Measurements from ENCODE around the gene SLC2A6. TPM values are rescaled to one million over a fixed set of nuclear protein-coding genes. Genes with fewer than 3 reads are reported as not detected.

The SLC2A6 gene
- total RNA-seq, 1 donor from 2014 or later = 4.1 TPM

DNA sequence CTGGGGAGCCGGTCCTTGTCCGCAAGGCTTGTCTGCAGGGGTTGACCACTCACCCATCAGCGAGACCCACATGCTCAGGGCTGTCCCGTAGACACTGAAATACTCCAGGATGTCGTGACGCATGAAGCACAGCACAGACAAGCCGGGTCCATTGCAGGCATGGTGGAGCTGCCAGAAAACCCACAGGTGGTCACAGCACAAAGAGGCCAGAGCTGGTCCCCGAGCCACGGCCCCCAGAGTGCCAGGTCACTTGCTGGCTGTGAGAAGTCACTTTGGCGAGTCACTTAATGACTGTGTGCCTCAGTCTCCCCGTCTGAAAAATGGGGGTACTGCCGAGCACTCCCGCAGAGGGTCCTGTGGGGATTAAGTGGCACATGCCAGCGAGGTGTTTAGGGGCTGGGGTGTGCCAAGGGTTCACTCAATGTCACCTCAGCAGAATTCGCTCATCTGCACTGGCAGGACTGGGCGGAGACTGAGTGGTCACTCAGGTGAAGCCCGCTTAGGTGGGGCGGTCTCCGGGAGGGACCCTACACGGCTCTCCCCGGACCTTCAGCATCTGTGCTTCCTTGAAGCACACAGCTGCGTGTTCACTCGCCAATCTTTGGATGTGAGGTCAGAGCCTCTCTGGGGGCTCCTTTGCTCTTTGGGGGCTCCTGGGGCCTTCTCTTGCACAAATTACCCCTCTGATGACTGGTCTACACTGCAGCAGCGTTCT, 41.4 kb upstream of the SLC2A6 start:
- intact Hi-C loops (cut with micrococcal nuclease) = no loop called here
- H3K4me3 Mint-ChIP-seq = no peak overlapping the region
- no peaks in the 10 kb centered on the region for H3K4me1 Mint-ChIP-seq (ENCODE audit: low read depth)
- no peak for DNase-seq (ENCODE audit: low spot score)
- H3K36me3 Mint-ChIP-seq (ENCODE audit: low read depth) = no peaks in the 10 kb centered on the region
- H3K27me3 Mint-ChIP-seq (ENCODE audit: insufficient read depth) = no peaks in the 10 kb centered on the region
- no peak overlapping the region for H3K27ac Mint-ChIP-seq
- no peaks in the 10 kb centered on the region for H3K9me3 Mint-ChIP-seq

DNA sequence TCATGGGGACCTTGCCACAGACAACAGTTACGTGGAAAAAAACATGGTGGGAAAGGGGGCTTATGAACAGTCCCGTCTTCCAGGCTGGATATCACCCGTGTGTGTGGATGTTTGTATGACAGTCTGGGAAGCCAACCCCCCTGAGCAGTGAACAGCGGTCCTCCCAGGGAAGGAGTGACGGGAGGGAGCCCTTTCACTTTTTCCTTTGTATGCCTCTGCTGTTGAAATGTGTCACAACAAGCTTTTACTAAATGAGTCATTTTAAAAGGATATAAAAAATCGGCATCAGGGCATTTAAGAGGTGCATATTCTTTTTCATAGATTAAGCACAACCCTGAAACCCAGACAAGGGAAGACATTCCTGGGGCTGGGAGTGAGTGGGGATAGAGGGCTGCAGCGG, 40.8 kb upstream of the SLC2A6 start:
- intact Hi-C loops (cut with micrococcal nuclease) = no loop called here
- Mint-ChIP-seq H3K4me1 (ENCODE audit: low read depth) (no peaks in the 10 kb centered on the region), H3K9me3 (no peaks in the 10 kb centered on the region), H3K27ac (no peak overlapping the region), H3K27me3 (ENCODE audit: insufficient read depth) (no peaks in the 10 kb centered on the region), H3K36me3 (ENCODE audit: low read depth) (no peaks in the 10 kb centered on the region), H3K4me3 (no peak overlapping the region)
- no peak for DNase-seq (ENCODE audit: low spot score)

DNA sequence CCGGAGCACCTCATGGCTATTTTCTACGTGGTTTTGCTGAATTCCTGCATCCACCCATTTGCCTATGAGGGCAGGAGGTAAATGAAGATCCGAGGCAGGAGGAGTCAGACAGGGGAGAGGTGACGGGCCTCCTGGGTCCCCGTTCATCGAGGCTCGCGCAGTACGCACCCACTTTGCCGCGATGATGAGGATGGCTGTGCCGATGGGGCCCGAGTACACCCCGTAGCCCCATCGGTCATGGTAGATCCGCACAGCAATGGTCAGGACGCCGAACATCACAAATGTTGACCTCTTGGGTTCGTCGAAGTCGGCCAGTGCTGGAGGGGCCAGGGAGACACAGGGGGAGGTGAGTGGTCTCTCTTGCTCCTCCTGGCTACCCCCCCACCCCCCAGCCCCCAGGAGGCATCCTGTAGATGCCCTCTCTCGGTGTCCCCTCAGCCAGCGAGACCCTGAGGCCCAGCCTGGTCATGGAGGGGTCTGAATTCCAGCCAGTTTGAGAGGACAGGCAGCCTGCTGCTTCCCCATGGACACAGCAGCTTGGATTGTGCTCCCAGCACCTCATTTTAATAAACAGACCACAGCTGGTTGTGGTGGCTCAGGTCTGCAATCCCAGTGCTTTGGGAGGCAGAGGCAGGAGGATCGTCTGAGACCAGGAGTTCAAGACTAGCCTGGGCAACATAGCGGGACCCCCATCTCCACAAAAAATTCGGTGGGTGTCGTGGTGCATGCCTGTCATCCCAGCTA, 40.0 kb upstream of the SLC2A6 start:
- no peaks in the 10 kb centered on the region for H3K9me3 Mint-ChIP-seq
- H3K4me3 Mint-ChIP-seq = no peak overlapping the region
- no peak for DNase-seq (ENCODE audit: low spot score)
- no peaks in the 10 kb centered on the region for H3K27me3 Mint-ChIP-seq (ENCODE audit: insufficient read depth)
- no peak overlapping the region for H3K27ac Mint-ChIP-seq
- H3K4me1 Mint-ChIP-seq (ENCODE audit: low read depth) = no peaks in the 10 kb centered on the region
- intact Hi-C loops (cut with micrococcal nuclease) = no loop called here
- H3K36me3 Mint-ChIP-seq (ENCODE audit: low read depth) = no peaks in the 10 kb centered on the region

DNA sequence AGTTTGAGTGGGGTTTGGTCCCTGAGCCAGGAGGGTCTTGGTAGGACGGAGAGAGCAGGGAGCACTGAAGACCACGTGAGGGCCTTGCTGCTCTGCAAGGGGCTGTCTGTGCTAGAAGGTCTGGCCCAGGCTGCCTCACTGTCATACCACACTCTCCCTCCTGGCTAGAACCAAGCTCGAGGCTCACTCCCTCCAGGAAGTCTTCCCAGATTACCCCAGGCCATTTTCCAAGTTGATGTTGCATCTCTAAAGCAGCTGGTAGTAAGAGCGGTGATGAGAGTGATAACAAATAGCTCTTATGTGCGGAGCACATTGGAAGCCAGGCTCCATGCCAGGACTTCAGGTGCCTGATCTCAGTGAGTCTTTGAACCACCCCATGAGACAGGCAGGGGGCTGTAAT, 39.3 kb upstream of the SLC2A6 start:
- DNase-seq (ENCODE audit: low spot score) = no peak
- H3K27ac Mint-ChIP-seq = no peak overlapping the region
- H3K36me3 Mint-ChIP-seq (ENCODE audit: low read depth) = no peaks in the 10 kb centered on the region
- H3K4me3 Mint-ChIP-seq = no peak overlapping the region
- no peaks in the 10 kb centered on the region for H3K9me3 Mint-ChIP-seq
- no peaks in the 10 kb centered on the region for H3K27me3 Mint-ChIP-seq (ENCODE audit: insufficient read depth)
- intact Hi-C loops (cut with micrococcal nuclease) = no loop called here
- no peaks in the 10 kb centered on the region for H3K4me1 Mint-ChIP-seq (ENCODE audit: low read depth)

DNA sequence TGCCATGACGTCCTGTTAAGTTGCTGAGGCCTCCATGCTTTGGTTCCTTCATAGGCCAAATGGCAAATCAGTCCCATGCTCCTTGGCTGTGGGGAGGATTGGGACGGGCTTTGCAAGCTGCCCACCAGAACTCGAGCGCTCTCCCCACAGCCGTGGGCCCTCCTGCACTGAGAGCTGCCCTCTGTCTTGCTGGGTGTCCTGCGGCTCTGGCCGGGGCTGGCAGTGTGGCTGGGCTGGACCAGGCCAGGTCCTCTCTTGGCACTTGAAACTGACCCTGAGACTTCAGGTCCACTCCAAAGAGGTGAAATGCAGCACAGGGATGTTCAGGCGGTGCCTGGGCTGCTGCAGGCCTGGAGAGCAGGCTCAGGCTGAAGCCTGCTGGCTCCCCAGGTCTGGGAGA, 38.8 kb upstream of the SLC2A6 start:
- Mint-ChIP-seq H3K4me3 (no peak overlapping the region), H3K27ac (no peak overlapping the region), H3K4me1 (ENCODE audit: low read depth) (no peaks in the 10 kb centered on the region), H3K27me3 (ENCODE audit: insufficient read depth) (no peaks in the 10 kb centered on the region), H3K9me3 (no peaks in the 10 kb centered on the region), H3K36me3 (ENCODE audit: low read depth) (no peaks in the 10 kb centered on the region)
- intact Hi-C loops (cut with micrococcal nuclease) = no loop called here
- no peak for DNase-seq (ENCODE audit: low spot score)

DNA sequence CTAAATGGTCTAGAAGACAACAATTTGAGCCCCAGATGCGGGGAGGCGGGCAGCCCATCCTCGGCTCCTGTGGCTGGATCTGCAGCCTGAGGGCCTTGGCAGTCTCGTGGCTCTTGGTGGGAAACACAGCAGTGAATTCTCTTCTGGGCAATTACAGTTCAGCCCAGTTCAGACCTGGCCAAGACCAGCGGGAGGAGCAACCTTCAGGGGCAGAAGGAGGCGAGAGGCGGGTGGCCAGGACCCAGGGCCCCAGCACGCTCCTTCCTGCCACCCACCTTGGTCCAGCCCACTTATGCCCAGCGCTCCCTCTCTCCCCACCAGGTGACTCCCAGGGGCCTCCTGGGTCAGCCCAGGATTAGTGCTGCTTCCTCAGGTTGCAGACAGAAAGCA, 38.1 kb upstream of the SLC2A6 start:
- intact Hi-C loops (cut with micrococcal nuclease) = no loop called here
- H3K27me3 Mint-ChIP-seq (ENCODE audit: insufficient read depth) = no peaks in the 10 kb centered on the region
- H3K9me3 Mint-ChIP-seq = no peaks in the 10 kb centered on the region
- no peak overlapping the region for H3K27ac Mint-ChIP-seq
- no peak overlapping the region for H3K4me3 Mint-ChIP-seq
- no peaks in the 10 kb centered on the region for H3K4me1 Mint-ChIP-seq (ENCODE audit: low read depth)
- H3K36me3 Mint-ChIP-seq (ENCODE audit: low read depth) = no peaks in the 10 kb centered on the region
- DNase-seq (ENCODE audit: low spot score) = no peak

DNA sequence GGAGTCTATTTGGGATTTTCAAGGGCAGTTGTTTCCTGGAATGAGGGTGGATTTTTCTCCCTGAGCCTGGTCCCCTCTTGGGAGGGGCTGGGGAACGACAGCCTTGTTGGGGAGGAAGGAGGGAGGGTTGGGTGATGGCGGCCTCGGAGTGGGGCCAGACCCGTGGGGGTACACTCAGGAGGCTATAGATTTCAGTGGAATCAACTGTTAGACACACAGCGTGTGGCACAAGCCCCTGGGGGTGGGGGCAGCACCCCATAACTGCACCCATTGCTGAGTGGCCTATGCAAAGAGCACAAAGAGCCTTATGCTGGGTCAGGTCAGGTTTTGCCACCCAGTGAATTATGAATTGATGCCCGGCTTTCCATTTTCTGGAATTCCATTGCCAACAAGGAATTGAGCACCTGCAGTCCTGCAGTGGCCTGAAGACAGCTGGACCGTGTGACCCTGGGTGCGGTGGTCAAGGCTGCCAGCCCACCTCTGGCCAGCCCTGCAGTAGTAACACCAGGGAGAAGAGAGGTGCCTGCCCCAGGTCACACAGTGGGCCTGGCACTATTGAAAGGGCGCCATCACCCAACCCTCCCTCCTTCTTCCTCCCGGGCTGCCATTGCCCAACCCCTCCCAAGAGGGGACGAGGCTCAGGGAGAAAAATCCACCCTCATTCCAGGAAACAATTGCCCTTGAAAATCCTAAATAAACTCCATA, 37.5 kb upstream of the SLC2A6 start:
- H3K27me3 Mint-ChIP-seq (ENCODE audit: insufficient read depth) = no peaks in the 10 kb centered on the region
- intact Hi-C loops (cut with micrococcal nuclease) = no loop called here
- no peaks in the 10 kb centered on the region for H3K36me3 Mint-ChIP-seq (ENCODE audit: low read depth)
- H3K27ac Mint-ChIP-seq = no peak overlapping the region
- H3K4me3 Mint-ChIP-seq = no peak overlapping the region
- no peaks in the 10 kb centered on the region for H3K4me1 Mint-ChIP-seq (ENCODE audit: low read depth)
- no peak for DNase-seq (ENCODE audit: low spot score)
- H3K9me3 Mint-ChIP-seq = no peaks in the 10 kb centered on the region

DNA sequence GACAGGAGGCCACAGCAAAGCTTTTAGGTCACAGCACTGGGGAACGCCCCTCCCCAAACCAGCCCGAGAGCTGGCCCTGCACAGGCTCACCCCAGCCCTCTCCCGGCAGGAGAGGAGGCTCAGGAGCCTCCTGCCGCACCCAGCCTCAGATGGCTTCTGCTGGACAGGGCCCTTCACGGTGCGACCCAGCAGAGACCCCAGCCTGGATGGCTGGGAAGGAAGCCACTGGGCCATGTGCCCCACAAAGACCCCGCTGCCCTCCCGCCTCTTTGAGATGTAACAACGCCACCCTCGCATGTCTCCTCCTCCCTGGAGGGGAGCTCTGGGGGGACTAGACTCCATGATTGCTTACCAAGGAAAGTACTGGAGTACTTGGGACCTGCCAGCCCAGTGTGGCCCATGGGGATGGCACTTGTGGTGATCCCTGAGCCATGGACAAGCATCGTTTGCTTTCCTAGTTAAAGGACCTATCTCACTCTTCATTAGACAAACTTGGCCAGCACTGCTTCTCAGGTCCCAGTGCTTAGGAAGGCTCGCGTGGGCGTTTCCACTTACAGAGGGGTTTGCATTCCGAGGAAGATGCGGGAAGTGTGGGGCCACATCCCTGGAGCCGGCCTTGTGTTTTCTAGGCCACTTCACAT, 36.8 kb upstream of the SLC2A6 start:
- H3K9me3 Mint-ChIP-seq = no peaks in the 10 kb centered on the region
- no peaks in the 10 kb centered on the region for H3K36me3 Mint-ChIP-seq (ENCODE audit: low read depth)
- no peak overlapping the region for H3K4me3 Mint-ChIP-seq
- no peak overlapping the region for H3K27ac Mint-ChIP-seq
- DNase-seq (ENCODE audit: low spot score) = no peak
- H3K4me1 Mint-ChIP-seq (ENCODE audit: low read depth) = no peaks in the 10 kb centered on the region
- intact Hi-C loops (cut with micrococcal nuclease) = no loop called here
- no peaks in the 10 kb centered on the region for H3K27me3 Mint-ChIP-seq (ENCODE audit: insufficient read depth)

DNA sequence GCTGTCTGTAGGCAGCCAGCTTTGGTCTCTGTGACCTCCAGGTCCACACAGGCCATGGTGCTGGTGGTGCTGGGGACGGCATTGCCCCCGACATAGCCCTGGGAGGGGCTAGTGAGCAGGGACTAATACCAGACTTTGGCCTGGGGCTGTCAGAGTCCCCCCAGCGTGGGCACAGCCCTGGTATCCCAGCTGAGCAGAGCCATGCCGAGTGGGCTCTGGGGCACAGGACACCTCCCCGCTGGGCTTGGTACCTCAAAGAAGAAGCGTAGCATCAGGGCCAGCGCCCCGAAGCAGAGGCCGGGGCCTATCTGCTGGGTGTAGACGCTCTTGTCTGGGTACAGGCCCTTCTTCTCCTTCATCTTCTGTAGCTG, 36.3 kb upstream of the SLC2A6 start:
- Mint-ChIP-seq H3K27ac (no peak overlapping the region), H3K9me3 (no peaks in the 10 kb centered on the region), H3K4me1 (ENCODE audit: low read depth) (no peaks in the 10 kb centered on the region), H3K36me3 (ENCODE audit: low read depth) (no peaks in the 10 kb centered on the region), H3K4me3 (no peak overlapping the region), H3K27me3 (ENCODE audit: insufficient read depth) (no peaks in the 10 kb centered on the region)
- no peak for DNase-seq (ENCODE audit: low spot score)
- intact Hi-C loops (cut with micrococcal nuclease) = no loop called here

DNA sequence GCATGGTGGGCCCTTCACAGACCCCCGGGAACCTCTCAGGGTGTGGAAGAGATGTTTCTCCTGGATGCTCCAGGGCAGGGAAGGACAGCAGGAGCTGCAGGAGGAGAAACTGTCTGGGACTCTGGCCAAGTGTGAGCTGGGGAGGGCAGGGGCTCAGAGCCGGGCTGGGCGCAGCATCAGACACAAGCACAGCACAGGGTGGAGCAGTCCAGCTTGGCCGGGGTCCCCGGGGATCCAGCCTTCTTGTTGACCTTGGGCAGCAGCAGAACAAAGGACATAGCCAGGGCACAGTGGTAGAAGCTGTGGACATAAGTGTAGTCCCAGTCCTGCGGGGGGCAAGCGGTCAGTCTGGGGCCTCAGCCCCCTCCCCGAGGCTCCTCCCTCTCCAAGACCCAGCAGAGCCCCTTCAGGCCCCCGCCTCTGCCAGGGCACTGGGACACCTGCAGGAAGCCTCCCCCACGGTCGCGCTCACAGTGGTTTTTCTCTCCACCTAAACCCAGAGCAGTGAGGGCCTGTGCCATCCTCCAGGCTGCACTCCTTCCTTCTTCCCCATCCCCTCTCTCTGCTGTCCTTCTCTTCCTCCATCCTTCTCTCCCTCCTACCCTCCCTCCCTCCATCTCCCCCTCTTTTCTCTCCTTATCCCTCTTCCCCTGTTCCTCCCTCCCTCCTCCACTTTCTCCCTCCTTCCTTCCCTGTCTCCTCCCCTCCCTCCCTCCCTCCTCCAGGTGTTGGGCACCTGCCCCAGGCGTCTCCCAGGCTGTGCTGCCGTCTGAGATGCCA, 35.8 kb upstream of the SLC2A6 start:
- no peaks in the 10 kb centered on the region for H3K9me3 Mint-ChIP-seq
- H3K36me3 Mint-ChIP-seq (ENCODE audit: low read depth) = no peaks in the 10 kb centered on the region
- H3K27me3 Mint-ChIP-seq (ENCODE audit: insufficient read depth) = no peaks in the 10 kb centered on the region
- no peak overlapping the region for H3K4me3 Mint-ChIP-seq
- no peaks in the 10 kb centered on the region for H3K4me1 Mint-ChIP-seq (ENCODE audit: low read depth)
- DNase-seq (ENCODE audit: low spot score) = no peak
- intact Hi-C loops (cut with micrococcal nuclease) = no loop called here
- H3K27ac Mint-ChIP-seq = no peak overlapping the region

DNA sequence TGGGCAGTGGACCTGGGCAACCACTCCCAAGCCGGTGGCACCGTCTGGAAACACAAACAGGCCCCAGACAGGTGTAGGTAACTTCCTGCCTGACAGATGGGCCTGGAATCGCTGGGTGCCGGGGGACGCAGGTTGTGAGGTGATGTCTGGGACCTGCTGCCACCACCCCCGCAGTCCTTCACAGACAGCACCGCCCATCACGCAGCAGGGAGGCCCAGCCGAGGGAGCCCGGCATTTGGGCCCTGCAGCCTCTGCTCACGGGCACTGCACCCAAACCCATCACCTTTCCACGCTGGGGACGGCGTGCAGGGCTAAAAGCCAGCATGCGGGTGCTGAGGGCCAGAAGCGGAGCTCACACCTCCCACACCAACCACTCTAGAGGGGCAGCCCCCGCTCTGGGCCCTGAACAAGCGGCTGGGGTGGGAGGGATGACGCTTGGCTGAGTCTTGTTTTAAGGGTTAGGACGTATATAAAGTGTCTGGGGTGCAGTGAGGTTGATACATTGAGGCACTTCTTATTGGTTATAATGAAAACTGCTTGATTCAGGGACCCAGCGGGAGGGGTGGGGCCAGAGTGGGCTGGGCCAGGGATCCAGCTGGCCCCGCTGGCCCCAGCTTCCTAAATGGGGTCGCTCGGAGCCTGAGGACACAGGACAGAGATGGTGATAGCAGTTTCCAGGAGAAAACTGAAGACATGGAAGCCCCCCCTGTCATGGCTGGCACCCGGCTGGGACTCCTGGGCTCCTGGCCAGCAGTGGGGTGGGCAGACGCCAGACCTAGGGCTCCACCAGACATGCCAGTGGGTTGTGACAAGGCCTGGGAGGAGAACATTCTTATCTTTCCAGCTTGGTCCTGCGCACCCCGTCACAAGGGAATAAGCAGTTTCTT, 34.6 kb upstream of the SLC2A6 start:
- Mint-ChIP-seq H3K4me1 (ENCODE audit: low read depth) (peaks cover 6% of the 10 kb centered on the region), H3K27ac (no peak overlapping the region), H3K36me3 (ENCODE audit: low read depth) (no peaks in the 10 kb centered on the region), H3K9me3 (no peaks in the 10 kb centered on the region), H3K27me3 (ENCODE audit: insufficient read depth) (no peaks in the 10 kb centered on the region), H3K4me3 (no peak overlapping the region)
- no peak for DNase-seq (ENCODE audit: low spot score)
- intact Hi-C loops (cut with micrococcal nuclease) = no loop called here
